ENCODE data around the gene RCAN2.

- TF ChIP-seq CTCF (conservative IDR thresholded peaks at IDR 0.05; ENCODE audit: low read length) (no peak), EZH2phosphoT487 (IDR thresholded peaks at IDR 0.05; ENCODE audit: borderline replicate concordance, low read depth, low read length) (no peak)
Observed at GRCh38 chr6:46456297-46456696, 35.0 kb downstream of the RCAN2 start.

Measured in OCI-LY7 (cell line).